Ishikawa (cell line): ENCODE data around the gene GNPTG.

Experiments used
- CEBPB ChIP-seq: IDR thresholded peaks from 2 replicates; pipeline ENCODE4 v1.6.1; 2012
- CREB1 ChIP-seq: IDR thresholded peaks from 2 replicates; pipeline ENCODE4 v1.6.1; 2012; ENCODE audit warnings: low read depth
- EGR1 ChIP-seq: IDR thresholded peaks from 2 replicates; pipeline ENCODE4 v1.6.1; 2012
- EP300 ChIP-seq: IDR thresholded peaks from 2 replicates; pipeline ENCODE4 v1.6.1; 2012; ENCODE audit warnings: borderline replicate concordance
- FOXM1 ChIP-seq: IDR thresholded peaks from 2 replicates; pipeline ENCODE4 v1.6.1; 2012; ENCODE audit warnings: low read depth, borderline replicate concordance
- NFIC ChIP-seq: IDR thresholded peaks from 2 replicates; pipeline ENCODE4 v1.6.1; 2012
- RAD21 ChIP-seq: IDR thresholded peaks from 2 replicates; pipeline ENCODE4 v1.6.1; 2012; ENCODE audit warnings: low read depth
- TAF1 ChIP-seq: IDR thresholded peaks from 2 replicates; pipeline ENCODE4 v1.6.1; 2012; ENCODE audit warnings: low read depth, mild to moderate bottlenecking
- TCF12 ChIP-seq: IDR thresholded peaks from 2 replicates; pipeline ENCODE4 v1.6.1; 2012; ENCODE audit warnings: low read depth
- TEAD4 ChIP-seq: IDR thresholded peaks from 2 replicates; pipeline ENCODE4 v1.6.1; 2012
- YY1 ChIP-seq: IDR thresholded peaks from 2 replicates; pipeline ENCODE4 v1.6.1; 2012; ENCODE audit warnings: low read depth
- ZBTB7A ChIP-seq: IDR thresholded peaks from 2 replicates; pipeline ENCODE4 v1.6.1; 2012; ENCODE audit warnings: low read depth
- TF ChIP-seq, protein P1 (sequence below): IDR thresholded peaks from 2 replicates; pipeline ENCODE4 v1.6.1; 2012
- TF ChIP-seq, protein P2 (sequence below): IDR thresholded peaks from 2 replicates; pipeline ENCODE4 v1.6.1; 2012; ENCODE audit warnings: low read depth, mild to moderate bottlenecking
- TF ChIP-seq, protein P3 (sequence below): IDR thresholded peaks from 2 replicates; pipeline ENCODE4 v1.6.1; 2012

The GNPTG gene

DNA sequence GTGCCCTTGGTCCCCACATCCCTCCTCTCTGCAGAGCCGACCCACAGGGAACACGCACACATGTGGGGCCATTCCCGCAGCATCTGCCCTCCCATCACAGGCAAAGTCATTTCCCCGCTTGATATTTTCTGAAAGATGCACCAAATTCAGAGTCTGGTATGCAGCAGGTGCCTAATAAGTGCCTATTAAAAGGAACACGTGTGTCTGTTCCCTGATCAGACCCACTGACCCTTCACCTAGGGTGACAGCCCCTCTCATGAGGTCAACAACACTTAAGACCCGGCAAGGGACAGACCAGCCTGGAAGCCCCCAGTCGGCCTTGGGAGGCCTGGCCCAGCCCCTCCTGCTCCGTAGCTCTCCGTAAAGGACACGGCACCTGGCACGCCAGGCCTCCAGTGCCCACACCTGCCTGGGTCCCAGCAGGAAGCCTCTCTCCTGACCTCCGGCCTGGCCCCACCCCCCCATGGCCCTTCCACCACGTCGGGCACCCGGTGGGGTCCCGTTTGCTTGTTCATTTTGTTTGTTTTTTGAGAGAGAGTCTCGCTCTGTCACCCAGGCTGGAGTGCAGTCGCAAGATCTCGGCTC lies 42.7 kb downstream of the GNPTG start:
- TF ChIP-seq NFIC (no peak), EGR1 (no peak), TEAD4 (no peak), FOXM1 (no peak)
- TF ChIP-seq, protein P1, sequence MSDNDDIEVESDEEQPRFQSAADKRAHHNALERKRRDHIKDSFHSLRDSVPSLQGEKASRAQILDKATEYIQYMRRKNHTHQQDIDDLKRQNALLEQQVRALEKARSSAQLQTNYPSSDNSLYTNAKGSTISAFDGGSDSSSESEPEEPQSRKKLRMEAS, result no peak
- TF ChIP-seq, protein P2, sequence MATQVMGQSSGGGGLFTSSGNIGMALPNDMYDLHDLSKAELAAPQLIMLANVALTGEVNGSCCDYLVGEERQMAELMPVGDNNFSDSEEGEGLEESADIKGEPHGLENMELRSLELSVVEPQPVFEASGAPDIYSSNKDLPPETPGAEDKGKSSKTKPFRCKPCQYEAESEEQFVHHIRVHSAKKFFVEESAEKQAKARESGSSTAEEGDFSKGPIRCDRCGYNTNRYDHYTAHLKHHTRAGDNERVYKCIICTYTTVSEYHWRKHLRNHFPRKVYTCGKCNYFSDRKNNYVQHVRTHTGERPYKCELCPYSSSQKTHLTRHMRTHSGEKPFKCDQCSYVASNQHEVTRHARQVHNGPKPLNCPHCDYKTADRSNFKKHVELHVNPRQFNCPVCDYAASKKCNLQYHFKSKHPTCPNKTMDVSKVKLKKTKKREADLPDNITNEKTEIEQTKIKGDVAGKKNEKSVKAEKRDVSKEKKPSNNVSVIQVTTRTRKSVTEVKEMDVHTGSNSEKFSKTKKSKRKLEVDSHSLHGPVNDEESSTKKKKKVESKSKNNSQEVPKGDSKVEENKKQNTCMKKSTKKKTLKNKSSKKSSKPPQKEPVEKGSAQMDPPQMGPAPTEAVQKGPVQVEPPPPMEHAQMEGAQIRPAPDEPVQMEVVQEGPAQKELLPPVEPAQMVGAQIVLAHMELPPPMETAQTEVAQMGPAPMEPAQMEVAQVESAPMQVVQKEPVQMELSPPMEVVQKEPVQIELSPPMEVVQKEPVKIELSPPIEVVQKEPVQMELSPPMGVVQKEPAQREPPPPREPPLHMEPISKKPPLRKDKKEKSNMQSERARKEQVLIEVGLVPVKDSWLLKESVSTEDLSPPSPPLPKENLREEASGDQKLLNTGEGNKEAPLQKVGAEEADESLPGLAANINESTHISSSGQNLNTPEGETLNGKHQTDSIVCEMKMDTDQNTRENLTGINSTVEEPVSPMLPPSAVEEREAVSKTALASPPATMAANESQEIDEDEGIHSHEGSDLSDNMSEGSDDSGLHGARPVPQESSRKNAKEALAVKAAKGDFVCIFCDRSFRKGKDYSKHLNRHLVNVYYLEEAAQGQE, result no peak
- TF ChIP-seq, protein P3, sequence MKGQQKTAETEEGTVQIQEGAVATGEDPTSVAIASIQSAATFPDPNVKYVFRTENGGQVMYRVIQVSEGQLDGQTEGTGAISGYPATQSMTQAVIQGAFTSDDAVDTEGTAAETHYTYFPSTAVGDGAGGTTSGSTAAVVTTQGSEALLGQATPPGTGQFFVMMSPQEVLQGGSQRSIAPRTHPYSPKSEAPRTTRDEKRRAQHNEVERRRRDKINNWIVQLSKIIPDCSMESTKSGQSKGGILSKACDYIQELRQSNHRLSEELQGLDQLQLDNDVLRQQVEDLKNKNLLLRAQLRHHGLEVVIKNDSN, result no peak

DNA sequence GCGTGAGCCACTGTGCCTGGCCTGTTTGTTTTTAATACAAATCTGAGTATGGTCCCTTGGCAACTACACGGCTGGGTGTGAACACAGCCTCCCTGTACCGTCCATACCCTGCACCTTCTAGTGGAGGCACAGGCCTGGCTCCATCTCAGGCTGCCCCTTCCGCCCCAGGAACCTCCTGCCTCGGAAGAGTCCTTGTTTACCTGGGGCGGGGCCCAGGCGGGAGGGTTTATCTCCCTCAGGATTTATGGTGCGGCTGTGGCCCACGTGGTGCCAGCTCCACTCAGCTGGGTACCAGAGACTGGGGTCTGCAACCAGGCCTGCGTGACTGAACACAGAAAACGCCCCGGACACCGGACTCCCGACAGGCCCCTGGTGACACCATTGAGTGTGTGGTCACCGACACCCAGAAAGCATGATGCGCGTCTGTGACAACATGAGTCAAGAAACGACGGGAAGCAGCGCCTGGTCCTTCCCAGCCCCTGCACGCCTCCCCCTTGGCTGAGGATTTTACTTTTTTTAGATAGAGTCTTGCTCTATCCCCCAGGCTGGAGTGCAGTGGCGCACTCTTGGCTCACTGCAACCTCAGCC lies 43.8 kb downstream of the GNPTG start:
- no peak for TF ChIP-seq TEAD4
- TF ChIP-seq, protein P1, result no peak
- TF ChIP-seq, protein P3, result no peak
- no peak for TF ChIP-seq EGR1
- no peak for TF ChIP-seq NFIC
- TF ChIP-seq TCF12, result no peak
- TF ChIP-seq TAF1, result no peak
- TF ChIP-seq EP300, result no peak
- TF ChIP-seq, protein P2, result no peak
- TF ChIP-seq CEBPB, result no peak
- no peak for TF ChIP-seq ZBTB7A
- no peak for TF ChIP-seq YY1
- no peak for TF ChIP-seq CREB1
- TF ChIP-seq FOXM1, result no peak

DNA sequence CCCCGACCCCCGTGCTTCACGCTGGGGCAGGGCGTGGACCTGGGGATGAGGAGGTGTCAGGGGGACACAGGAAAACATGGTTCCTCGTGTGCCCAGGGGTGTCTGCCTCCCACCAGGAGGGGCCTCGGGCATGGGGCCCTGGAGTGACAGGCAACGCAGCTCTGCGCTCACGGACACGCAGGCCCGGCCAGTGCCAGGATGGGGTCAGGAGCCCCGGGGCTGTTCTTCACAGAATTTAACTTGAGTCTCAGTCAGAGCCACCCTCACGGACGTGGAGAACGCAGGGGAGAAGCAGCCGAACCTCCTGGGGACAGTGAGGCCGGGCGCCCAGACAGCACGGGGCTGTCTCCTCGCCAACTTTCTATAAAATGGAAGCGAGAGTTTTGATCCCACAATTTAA lies 46.0 kb downstream of the GNPTG start:
- TF ChIP-seq, protein P3, result no peak
- TF ChIP-seq, protein P2, result no peak
- TF ChIP-seq TCF12 (no peak), EP300 (no peak), NFIC (no peak), EGR1 (no peak), TAF1 (no peak), CREB1 (no peak), CEBPB (no peak), YY1 (no peak), TEAD4 (no peak), ZBTB7A (no peak), FOXM1 (no peak)
- TF ChIP-seq, protein P1, result no peak

DNA sequence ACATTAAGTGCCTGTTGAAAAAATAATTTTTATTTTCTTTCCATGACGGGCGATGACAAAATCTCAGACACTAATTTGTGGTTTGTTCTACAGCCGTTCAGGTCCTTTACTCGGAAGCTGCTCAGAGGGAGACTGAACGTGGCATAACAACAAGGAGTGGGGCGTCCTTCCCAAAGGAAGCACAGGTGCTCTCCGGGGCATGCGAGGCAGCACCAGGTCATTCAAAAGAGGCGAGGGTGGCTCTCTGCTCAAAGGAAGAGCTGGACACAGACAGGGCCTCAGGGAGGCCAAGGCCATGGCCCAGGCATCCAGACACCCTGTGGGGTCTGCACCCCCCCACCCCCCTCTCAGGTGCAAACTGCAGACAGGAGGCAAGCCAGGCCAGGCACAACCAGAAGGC lies 46.6 kb downstream of the GNPTG start:
- TF ChIP-seq CREB1, result no peak
- no peak for TF ChIP-seq RAD21
- no peak for TF ChIP-seq TCF12
- TF ChIP-seq, protein P2, result no peak
- TF ChIP-seq, protein P3, result no peak
